ENCODE results near the gene PGM2L1.

PGM2L1 gene

DNA sequence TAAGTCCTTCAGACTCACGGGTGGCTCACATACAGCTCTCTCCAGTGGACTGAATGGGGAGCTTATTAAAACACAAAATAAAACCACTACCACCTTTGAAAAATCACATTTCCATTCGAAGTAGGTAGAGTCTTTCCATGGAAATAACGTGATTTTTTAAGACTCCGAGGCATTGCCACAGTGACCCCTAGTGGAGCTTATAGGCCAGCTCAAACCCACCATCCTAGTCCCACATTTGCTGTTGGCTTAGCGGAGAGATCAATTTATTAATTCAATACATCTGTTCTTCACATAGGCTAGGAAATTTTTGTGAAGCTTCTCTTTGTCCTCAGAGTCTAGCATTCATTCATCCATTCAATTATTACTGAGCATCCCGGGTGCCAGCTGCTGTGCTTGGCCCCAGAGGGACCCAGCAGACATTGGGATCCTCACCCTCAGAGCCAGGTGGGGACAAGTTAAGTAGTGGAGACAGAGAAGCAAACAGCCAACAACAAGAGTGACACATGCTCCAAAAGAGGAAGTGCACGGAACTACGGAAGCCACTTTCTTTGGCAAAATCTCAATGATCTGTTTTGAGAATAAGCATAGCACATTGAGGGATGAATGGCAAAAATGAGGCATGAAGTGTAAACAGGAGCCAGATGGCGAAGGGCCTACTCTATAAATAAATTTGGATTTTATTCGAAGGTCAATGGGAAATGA is 76.6 kb downstream of the PGM2L1 start:
- H3K36me3 ChIP-seq (ENCODE audit: control insufficient read depth in 2 of 2, insufficient read depth in 1 of 2, low read length in 2 of 2): no peaks in the 10 kb centered on the region
- H3K9me3 ChIP-seq (ENCODE audit: control insufficient read depth, insufficient read depth, low read depth, low read length): no peaks in the 10 kb centered on the region
- H3K27ac ChIP-seq (ENCODE audit: extremely low read depth, low read depth, low read length): no peak overlapping the region
- ChIA-PET CTCF (interaction anchor here (0.6 to 1.8 kb wide), 28 partner anchors 8 to 355 kb away, joined by 3 to 9 read pairs (median 3); no protein-coding TSS in a partner anchor), POLR2A (no interaction called here)
- no peaks in the 10 kb centered on the region for H3K4me1 ChIP-seq (ENCODE audit: control insufficient read depth, insufficient read depth, low read length)
- no peak for TF ChIP-seq ZFHX2 (tag by site-specific recombination; conservative IDR thresholded peaks at IDR 0.05)
- TF ChIP-seq ZNF654 (tag by site-specific recombination; IDR thresholded peaks at IDR 0.05; ENCODE audit: low read depth): 0 out of 2 replicates have a peak, but pooled peaks have one; percentile 17
- TF ChIP-seq ZNF571 (tag by site-specific recombination; IDR thresholded peaks at IDR 0.05): no peak
- TF ChIP-seq, protein P1, sequence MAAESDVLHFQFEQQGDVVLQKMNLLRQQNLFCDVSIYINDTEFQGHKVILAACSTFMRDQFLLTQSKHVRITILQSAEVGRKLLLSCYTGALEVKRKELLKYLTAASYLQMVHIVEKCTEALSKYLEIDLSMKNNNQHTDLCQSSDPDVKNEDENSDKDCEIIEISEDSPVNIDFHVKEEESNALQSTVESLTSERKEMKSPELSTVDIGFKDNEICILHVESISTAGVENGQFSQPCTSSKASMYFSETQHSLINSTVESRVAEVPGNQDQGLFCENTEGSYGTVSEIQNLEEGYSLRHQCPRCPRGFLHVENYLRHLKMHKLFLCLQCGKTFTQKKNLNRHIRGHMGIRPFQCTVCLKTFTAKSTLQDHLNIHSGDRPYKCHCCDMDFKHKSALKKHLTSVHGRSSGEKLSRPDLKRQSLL (tag by site-specific recombination; IDR thresholded peaks at IDR 0.05): no peak
- no peak overlapping the region for H3K4me3 ChIP-seq (ENCODE audit: low read depth, low read length)

DNA sequence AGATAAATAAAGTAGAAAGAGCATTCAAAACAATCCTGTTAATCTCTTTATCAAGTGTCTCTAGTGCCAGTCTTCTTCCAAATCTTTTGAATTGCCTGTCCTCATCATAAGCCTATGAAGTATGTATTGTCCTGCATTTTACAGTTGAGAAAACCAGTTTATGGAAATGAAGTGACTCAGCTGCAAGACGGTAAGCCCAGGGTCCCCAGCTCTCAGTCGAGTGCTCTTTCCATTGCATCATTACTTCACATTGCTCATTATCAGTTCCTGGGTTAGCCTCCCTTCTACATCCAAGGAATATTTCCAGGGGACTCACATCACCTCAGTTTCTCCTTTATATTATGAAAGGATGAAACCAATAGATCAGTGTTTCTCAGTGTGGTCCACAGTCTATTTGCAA is 77.7 kb downstream of the PGM2L1 start:
- ChIA-PET CTCF (interaction anchor here (0.8 to 1.5 kb wide), 6 partner anchors 8 to 354 kb away, joined by 3 to 9 read pairs (median 6); no protein-coding TSS in a partner anchor), POLR2A (interaction anchor here (0.6 kb wide), 1 partner anchor 190 kb away, joined by 5 read pairs; no protein-coding TSS in a partner anchor)
- no peaks in the 10 kb centered on the region for H3K9me3 ChIP-seq (ENCODE audit: control insufficient read depth, insufficient read depth, low read depth, low read length)
- no peaks in the 10 kb centered on the region for H3K36me3 ChIP-seq (ENCODE audit: control insufficient read depth in 2 of 2, insufficient read depth in 1 of 2, low read length in 2 of 2)
- no peak overlapping the region for H3K4me3 ChIP-seq (ENCODE audit: low read depth, low read length)
- H3K27ac ChIP-seq (ENCODE audit: extremely low read depth, low read depth, low read length): no peak overlapping the region
- H3K4me1 ChIP-seq (ENCODE audit: control insufficient read depth, insufficient read depth, low read length): no peaks in the 10 kb centered on the region
- TF ChIP-seq TRIM28 (IDR thresholded peaks at IDR 0.05; ENCODE audit: borderline replicate concordance, low read length): no peak
- no peak for TF ChIP-seq GLI4 (tag by site-specific recombination; IDR thresholded peaks at IDR 0.05)

DNA sequence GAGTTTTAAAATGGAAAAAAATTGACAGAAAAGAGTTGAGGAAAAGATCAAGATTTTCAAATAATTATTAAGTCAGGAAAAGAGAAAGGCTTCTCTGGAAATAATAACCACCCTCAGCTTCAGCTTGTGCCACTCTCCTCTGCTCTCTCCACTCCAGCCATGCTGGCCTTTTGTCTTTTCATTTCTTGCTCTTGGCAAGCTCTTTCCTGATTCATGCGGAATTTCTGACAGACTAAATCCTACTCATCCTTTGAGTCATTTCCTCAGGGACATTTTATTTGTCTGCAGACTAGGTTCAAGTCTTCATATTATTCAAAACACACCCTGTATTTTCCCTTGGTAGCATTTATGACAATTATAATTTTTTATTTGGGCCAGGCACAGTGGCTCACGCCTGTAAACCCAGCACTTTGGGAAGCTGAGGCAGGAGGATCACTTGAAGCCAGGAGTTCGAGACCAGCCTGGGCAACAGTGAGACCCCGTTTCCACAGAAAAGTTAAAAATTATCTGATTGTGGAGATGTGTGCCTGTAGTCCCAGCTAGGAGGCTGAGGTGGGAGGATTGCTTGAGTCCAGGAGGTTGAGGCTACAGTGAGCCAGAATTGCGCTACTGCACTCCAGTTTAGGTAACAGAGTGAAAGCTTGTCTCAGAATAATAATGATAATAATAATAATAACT is 79.0 kb downstream of the PGM2L1 start:
- Histone ChIP-seq H3K4me1 (ENCODE audit: control insufficient read depth, insufficient read depth, low read length) (no peaks in the 10 kb centered on the region), H3K36me3 (ENCODE audit: control insufficient read depth in 2 of 2, insufficient read depth in 1 of 2, low read length in 2 of 2) (no peaks in the 10 kb centered on the region), H3K4me3 (ENCODE audit: low read depth, low read length) (no peak overlapping the region), H3K27ac (ENCODE audit: extremely low read depth, low read depth, low read length) (no peak overlapping the region), H3K9me3 (ENCODE audit: control insufficient read depth, insufficient read depth, low read depth, low read length) (no peaks in the 10 kb centered on the region)
- no peak for TF ChIP-seq ZNF157 (tag by site-specific recombination; IDR thresholded peaks at IDR 0.05)
- TF ChIP-seq ZNF423 (tag by site-specific recombination; IDR thresholded peaks at IDR 0.05): no peak
- TF ChIP-seq ZNF221 (tag by site-specific recombination; IDR thresholded peaks at IDR 0.05; ENCODE audit: borderline replicate concordance): no peak
- no peak for TF ChIP-seq ZNF549 (tag by site-specific recombination; IDR thresholded peaks at IDR 0.05)
- TF ChIP-seq, protein P2, sequence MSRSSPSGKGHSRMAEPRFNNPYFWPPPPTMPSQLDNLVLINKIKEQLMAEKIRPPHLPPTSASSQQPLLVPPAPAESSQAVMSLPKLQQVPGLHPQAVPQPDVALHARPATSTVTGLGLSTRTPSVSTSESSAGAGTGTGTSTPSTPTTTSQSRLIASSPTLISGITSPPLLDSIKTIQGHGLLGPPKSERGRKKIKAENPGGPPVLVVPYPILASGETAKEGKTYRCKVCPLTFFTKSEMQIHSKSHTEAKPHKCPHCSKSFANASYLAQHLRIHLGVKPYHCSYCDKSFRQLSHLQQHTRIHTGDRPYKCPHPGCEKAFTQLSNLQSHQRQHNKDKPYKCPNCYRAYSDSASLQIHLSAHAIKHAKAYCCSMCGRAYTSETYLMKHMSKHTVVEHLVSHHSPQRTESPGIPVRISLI (tag by site-specific recombination; IDR thresholded peaks at IDR 0.05): no peak
- TF ChIP-seq ZNF350 (tag by site-specific recombination; IDR thresholded peaks at IDR 0.05): no peak
- no peak for TF ChIP-seq ZNF670 (tag by site-specific recombination; IDR thresholded peaks at IDR 0.05; ENCODE audit: low read depth)
- no peak for TF ChIP-seq SETDB1 (IDR thresholded peaks at IDR 0.05; ENCODE audit: insufficient read length, low read length)
- no peak for TF ChIP-seq ZNF19 (tag by site-specific recombination; IDR thresholded peaks at IDR 0.05; ENCODE audit: low read depth)
- TF ChIP-seq ZNF223 (tag by site-specific recombination; IDR thresholded peaks at IDR 0.05): no peak
- no peak for TF ChIP-seq ZNF610 (tag by site-specific recombination; IDR thresholded peaks at IDR 0.05; ENCODE audit: borderline replicate concordance)
- TF ChIP-seq ZNF501 (tag by site-specific recombination; IDR thresholded peaks at IDR 0.05): no peak
- no peak for TF ChIP-seq ZNF140 (tag by site-specific recombination; IDR thresholded peaks at IDR 0.05)
- ChIA-PET CTCF (interaction anchor here (0.6 to 0.7 kb wide), 3 partner anchors 19 to 355 kb away, joined by 3 read pairs; no protein-coding TSS in a partner anchor), POLR2A (no interaction called here)

Measured in HEK293 (cell line).